HepG2 (cell line): ENCODE data around the gene DCAF8. TPM values are rescaled to one million over a fixed set of nuclear protein-coding genes. Genes with fewer than 3 reads are reported as not detected.

Experiments used
- ATF4 ChIP-seq, 2 experiments: fragments of 450-650 bp in 1 of 2; sonication (generic) in 1 of 2; formaldehyde crosslinking; IDR thresholded peaks; 2 replicates each; pipeline versions ENCODE4 v1.5.0 to v1.8.0; 2020 to 2022; ENCODE audit warnings: mild to moderate bottlenecking in 1 of 2, missing genetic modification reagents in 1 of 2
- HBP1 ChIP-seq: IDR thresholded peaks from 2 replicates; pipeline ENCODE4 v1.6.1; 2016; ENCODE audit warnings: low read depth, control low read depth
- LCORL ChIP-seq, 2 experiments: fragments of 450-650 bp in 1 of 2; sonication (generic) in 1 of 2; formaldehyde crosslinking in 1 of 2; IDR thresholded peaks; 2 replicates each; pipeline versions ENCODE4 v1.5.0 to v1.6.1; 2017 to 2020; ENCODE audit warnings: antibody characterized with exemption in 1 of 2, missing genetic modification reagents in 1 of 2
- MBNL3 ChIP-seq: fragments of 250-450 bp; sonication (Bioruptor Pico); conservative IDR thresholded peaks from 2 replicates; pipeline ENCODE4 v1.8.0; 2022; ENCODE audit warnings: mild to moderate bottlenecking, inconsistent platforms
- NR2F6 ChIP-seq, 2 experiments: IDR thresholded peaks; 2 replicates each; pipeline ENCODE4 v1.6.1; 2016; ENCODE audit warnings: antibody characterized with exemption in 1 of 2, mild to moderate bottlenecking in 1 of 2
- TEAD2 ChIP-seq: sonication (generic); formaldehyde crosslinking; IDR thresholded peaks from 2 replicates; pipeline ENCODE4 v1.9.0; 2021; ENCODE audit warnings: missing genetic modification reagents
- WIZ ChIP-seq: sonication (generic); formaldehyde crosslinking; IDR thresholded peaks from 2 replicates; pipeline ENCODE4 v1.5.1; 2020; ENCODE audit warnings: mild to moderate bottlenecking, missing genetic modification reagents
- ZBTB20 ChIP-seq: sonication (generic); formaldehyde crosslinking; IDR thresholded peaks from 2 replicates; pipeline ENCODE4 v1.8.1; 2023; ENCODE audit warnings: missing genetic modification reagents, low read depth, mild to moderate bottlenecking, borderline replicate concordance
- ZBTB8A ChIP-seq: sonication (generic); formaldehyde crosslinking; IDR thresholded peaks from 2 replicates; pipeline ENCODE4 v1.4.0; 2020; ENCODE audit warnings: mild to moderate bottlenecking, low read depth, missing genetic modification reagents, borderline replicate concordance
- ZHX1 ChIP-seq: sonication (generic); formaldehyde crosslinking; IDR thresholded peaks from 2 replicates; pipeline ENCODE4 v1.8.1; 2022; ENCODE audit warnings: low read depth, mild to moderate bottlenecking, missing genetic modification reagents
- ZNF326 ChIP-seq: sonication (generic); formaldehyde crosslinking; IDR thresholded peaks from 2 replicates; pipeline ENCODE4 v1.4.0; 2020; ENCODE audit warnings: missing genetic modification reagents, borderline replicate concordance
- ZNF451 ChIP-seq: sonication (generic); formaldehyde crosslinking; IDR thresholded peaks from 2 replicates; pipeline ENCODE4 v1.5.0; 2020; ENCODE audit warnings: mild to moderate bottlenecking, missing genetic modification reagents
- ZNF512 ChIP-seq: sonication (generic); formaldehyde crosslinking; IDR thresholded peaks from 2 replicates; pipeline ENCODE4 v1.4.0; 2020; ENCODE audit warnings: mild to moderate bottlenecking, missing genetic modification reagents
- ZNF552 ChIP-seq: sonication (generic); formaldehyde crosslinking; IDR thresholded peaks from 2 replicates; pipeline ENCODE4 v1.9.0; 2022; ENCODE audit warnings: missing genetic modification reagents, mild to moderate bottlenecking, borderline replicate concordance
- ZNF558 ChIP-seq: sonication (generic); formaldehyde crosslinking; IDR thresholded peaks from 2 replicates; pipeline ENCODE4 v1.9.0; 2022; ENCODE audit warnings: mild to moderate bottlenecking, missing genetic modification reagents, borderline replicate concordance
- polyA plus RNA-seq, 8 experiments: library from polyadenylated mRNA; depleted of rRNA in 3 of 8; stranded (reverse) in 7 of 8; unstranded in 1 of 8; fragments of >200 nt; fragmentation: Illumina TruSeq in 4 of 8; extraction: Trizol in 4 of 8; gene quantifications; 2 replicates each; pipeline versions ENCODE4 v1.2.1 to v1.2.3, GENCODE V29; 2011 to 2016; ENCODE audit warnings: low read depth in 4 of 8, missing spikeins in 1 of 8, mixed read lengths in 1 of 8; ENCODE audit not compliant: insufficient read depth in 1 of 8
- total RNA-seq, 5 experiments: library from RNA; depleted of rRNA; stranded (reverse); fragments of >200 nt; fragmentation: Illumina TruSeq; extraction: Trizol; gene quantifications; 2 replicates each; pipeline ENCODE4 v1.2.3, GENCODE V29; 2016; ENCODE audit warnings: low read depth in 1 of 5
- TF ChIP-seq, protein P1 (sequence below): sonication (generic); formaldehyde crosslinking; IDR thresholded peaks from 2 replicates; pipeline ENCODE4 v1.8.0; 2022; ENCODE audit warnings: missing genetic modification reagents, low read depth, mild to moderate bottlenecking, borderline replicate concordance
- TF ChIP-seq, protein P2 (sequence below): sonication (generic); formaldehyde crosslinking; IDR thresholded peaks from 2 replicates; pipeline ENCODE4 v1.4.0; 2020; ENCODE audit warnings: missing genetic modification reagents

The DCAF8 gene
- total and polyA plus RNA-seq, 2 of the 13 experiments (the other 11 are each of a cell fraction or from before 2014, with no cell fraction given), result 73.4 to 79.8 TPM

DNA sequence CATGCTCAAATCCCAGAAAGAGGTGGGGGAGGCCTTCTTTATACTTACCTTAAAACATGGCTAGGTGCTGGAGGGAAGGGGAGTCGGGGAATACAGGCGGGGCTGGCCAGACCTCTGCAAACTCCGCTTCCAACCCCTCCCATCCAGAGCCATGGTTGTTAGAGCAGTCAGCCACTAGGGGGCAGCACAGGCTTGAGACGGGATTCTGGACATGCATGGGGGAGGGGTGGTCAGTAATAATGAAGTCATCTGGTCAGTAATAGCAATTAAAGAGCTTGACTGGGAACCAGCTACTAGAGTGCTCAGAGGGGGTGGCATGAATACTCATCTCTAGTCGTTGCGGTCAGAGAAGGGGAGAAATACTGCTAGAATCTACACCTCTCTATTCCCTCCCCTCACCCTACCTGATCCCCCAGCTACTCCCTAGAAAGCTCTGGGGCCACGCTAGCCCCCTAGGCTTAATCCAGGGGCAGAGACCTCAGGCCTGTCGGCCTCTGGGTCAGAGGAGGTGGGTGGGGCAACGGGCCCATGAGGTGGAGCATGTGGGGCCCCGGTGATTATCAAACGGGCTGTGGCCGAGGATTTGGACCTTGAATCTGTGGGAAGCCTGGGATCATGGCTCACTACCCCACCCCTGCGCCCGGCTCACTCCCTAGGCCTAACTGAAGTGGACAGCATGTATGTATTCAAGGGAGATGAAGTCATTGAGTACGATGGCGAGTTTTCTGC lies 69.1 kb downstream of the DCAF8 start (continued):
- TF ChIP-seq ZHX1, result no peak
- no peak for TF ChIP-seq ZNF552 (CRISPR knock-in tag)
- no peak for TF ChIP-seq ZNF326 (CRISPR knock-in tag)
- TF ChIP-seq NR2F6 (IDR thresholded peaks at IDR 0.05), result peak; percentile 52; the same call in 1 of the 2 replicates
- TF ChIP-seq NR2F6 (CRISPR knock-in tag; IDR thresholded peaks at IDR 0.05), result 0 out of 2 replicates have a peak, but pooled peaks have one; percentile 12
- no peak for TF ChIP-seq TEAD2 (CRISPR knock-in tag)
- TF ChIP-seq HBP1 (CRISPR knock-in tag), result no peak
- TF ChIP-seq ATF4 (CRISPR knock-in tag; IDR thresholded peaks at IDR 0.05), result no peak
- no peak for TF ChIP-seq WIZ (CRISPR knock-in tag)
- no peak for TF ChIP-seq ZNF512 (CRISPR knock-in tag)
- TF ChIP-seq, protein P1, sequence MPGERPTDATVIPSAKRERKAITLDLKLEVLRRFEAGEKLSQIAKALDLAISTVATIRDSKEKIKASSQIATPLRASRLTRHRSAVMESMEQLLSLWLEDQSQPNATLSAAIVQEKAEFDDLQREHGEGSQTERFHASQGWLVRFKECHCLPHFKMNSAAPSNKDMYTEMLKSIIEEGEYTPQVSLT (CRISPR knock-in tag), result no peak
- TF ChIP-seq ZBTB8A (CRISPR knock-in tag), result no peak
- no peak for TF ChIP-seq ZNF558
- TF ChIP-seq MBNL3 (CRISPR knock-in tag), result no peak
- no peak for TF ChIP-seq ZNF451 (CRISPR knock-in tag)
- TF ChIP-seq, protein P2, sequence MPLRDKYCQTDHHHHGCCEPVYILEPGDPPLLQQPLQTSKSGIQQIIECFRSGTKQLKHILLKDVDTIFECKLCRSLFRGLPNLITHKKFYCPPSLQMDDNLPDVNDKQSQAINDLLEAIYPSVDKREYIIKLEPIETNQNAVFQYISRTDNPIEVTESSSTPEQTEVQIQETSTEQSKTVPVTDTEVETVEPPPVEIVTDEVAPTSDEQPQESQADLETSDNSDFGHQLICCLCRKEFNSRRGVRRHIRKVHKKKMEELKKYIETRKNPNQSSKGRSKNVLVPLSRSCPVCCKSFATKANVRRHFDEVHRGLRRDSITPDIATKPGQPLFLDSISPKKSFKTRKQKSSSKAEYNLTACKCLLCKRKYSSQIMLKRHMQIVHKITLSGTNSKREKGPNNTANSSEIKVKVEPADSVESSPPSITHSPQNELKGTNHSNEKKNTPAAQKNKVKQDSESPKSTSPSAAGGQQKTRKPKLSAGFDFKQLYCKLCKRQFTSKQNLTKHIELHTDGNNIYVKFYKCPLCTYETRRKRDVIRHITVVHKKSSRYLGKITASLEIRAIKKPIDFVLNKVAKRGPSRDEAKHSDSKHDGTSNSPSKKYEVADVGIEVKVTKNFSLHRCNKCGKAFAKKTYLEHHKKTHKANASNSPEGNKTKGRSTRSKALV (CRISPR knock-in tag), result no peak
- TF ChIP-seq LCORL (IDR thresholded peaks at IDR 0.05), result no peak
- peak; percentile 77 for TF ChIP-seq LCORL (CRISPR knock-in tag; IDR thresholded peaks at IDR 0.05)
- 0 out of 2 replicates have a peak, but pooled peaks have one; percentile 46 for TF ChIP-seq ZBTB20 (CRISPR knock-in tag)
